SK-N-SH (cell line): Measurements from ENCODE around the gene MGAT4B. TPM values are rescaled to one million over a fixed set of nuclear protein-coding genes. Genes with fewer than 3 reads are reported as not detected.

Experiments used
- CTCF ChIA-PET: fragments of 300-600, 350-600 bp; formaldehyde crosslinking; extraction: SDS; loops from one replicate; lab custom pipeline; 2021; lab: Yijun Ruan, JAX
- POLR2A ChIA-PET: fragments of 350-600 bp; sonication (Branson Sonifier 250); formaldehyde crosslinking; extraction: SDS; loops from one replicate; lab custom pipeline; 2020; ENCODE audit warnings: antibody characterized with exemption, inconsistent platforms; lab: Yijun Ruan, JAX
- DNase-seq: peaks from one replicate; pipeline ENCODE4 v3.0.0; 2012
- H2AFZ ChIP-seq: fragments of 200-600 bp; sonication (generic); 2 replicates; pipeline ENCODE4 v1.8.1; 2016; ENCODE audit warnings: antibody characterized with exemption, mild to moderate bottlenecking, low read depth
- H3F3A ChIP-seq: fragments of 200-600 bp; sonication (generic); replicated peaks from 2 replicates; pipeline ENCODE3; 2016; ENCODE audit warnings: antibody characterized with exemption, mild to moderate bottlenecking; ENCODE audit not compliant: insufficient read depth
- H3K27ac ChIP-seq, 2 experiments: fragments of 200-500 bp in 1 of 2; fragments of 200-600 bp in 1 of 2; sonication (Bioruptor generic) in 1 of 2; sonication (generic), shearing (Covaris generic) in 1 of 2; 2 replicates each; pipeline versions ENCODE4 v1.5.1 to v1.6.1; 2014 to 2016; ENCODE audit warnings: low read depth in 2 of 2, inconsistent platforms in 1 of 2, low read length in 1 of 2, mild to moderate bottlenecking in 1 of 2, mixed read lengths in 1 of 2
- H3K27me3 ChIP-seq: fragments of 200-600 bp; sonication (generic), shearing (Covaris generic); 2 replicates; pipeline ENCODE4 v1.6.1; 2016; ENCODE audit warnings: mixed run types; ENCODE audit not compliant: insufficient read depth
- H3K36me3 ChIP-seq, 2 experiments: fragments of 200-500 bp in 1 of 2; fragments of 200-600 bp in 1 of 2; sonication (Bioruptor generic) in 1 of 2; sonication (generic) in 1 of 2; replicated peaks in 1 of 2; 2 replicates each; pipeline versions ENCODE3 to v1.5.1; 2014 to 2016; ENCODE audit warnings: low read length in 1 of 2, mild to moderate bottlenecking in 1 of 2; ENCODE audit not compliant: insufficient read depth in 2 of 2, control insufficient read depth in 1 of 2
- H3K4me1 ChIP-seq, 2 experiments: fragments of 200-500 bp in 1 of 2; fragments of 200-600 bp in 1 of 2; sonication (Bioruptor generic) in 1 of 2; sonication (generic), shearing (Covaris generic) in 1 of 2; 2 replicates each; pipeline versions ENCODE4 v1.5.1 to v1.6.1; 2014 to 2016; ENCODE audit warnings: low read depth in 1 of 2, low read length in 1 of 2, mixed run types in 1 of 2; ENCODE audit not compliant: insufficient read depth in 2 of 2, control insufficient read depth in 1 of 2
- H3K4me2 ChIP-seq: fragments of 200-600 bp; sonication (generic), shearing (Covaris generic); 2 replicates; pipeline ENCODE4 v1.6.1; 2017; ENCODE audit warnings: mixed run types
- H3K4me3 ChIP-seq, 2 experiments: fragments of 200-500 bp in 1 of 2; fragments of 200-600 bp in 1 of 2; sonication (Bioruptor generic) in 1 of 2; sonication (generic), shearing (Covaris generic) in 1 of 2; 2 replicates each; pipeline versions ENCODE4 v1.5.1 to v1.8.1; 2014 to 2016; ENCODE audit warnings: low read depth in 2 of 2, inconsistent platforms in 1 of 2, low read length in 1 of 2, mild to moderate bottlenecking in 1 of 2, mixed read lengths in 1 of 2, moderate library complexity in 1 of 2
- H3K79me2 ChIP-seq: fragments of 200-600 bp; sonication (generic); 2 replicates; pipeline ENCODE4 v1.8.1; 2017; ENCODE audit warnings: mild to moderate bottlenecking; ENCODE audit not compliant: insufficient read depth
- H3K9ac ChIP-seq: fragments of 200-600 bp; sonication (generic); 2 replicates; pipeline ENCODE4 v1.6.1; 2017; ENCODE audit warnings: mixed run types
- H3K9me2 ChIP-seq: fragments of 200-600 bp; sonication (generic); 2 replicates; pipeline ENCODE4 v1.6.1; 2017; ENCODE audit warnings: mixed run types
- H3K9me3 ChIP-seq: fragments of 200-600 bp; sonication (generic); 2 replicates; pipeline ENCODE4 v1.6.1; 2017; ENCODE audit warnings: mixed run types, mild to moderate bottlenecking, moderate library complexity
- H4K20me1 ChIP-seq: fragments of 200-600 bp; sonication (generic); 2 replicates; pipeline ENCODE4 v1.6.1; 2017; ENCODE audit warnings: mild to moderate bottlenecking, mixed run types; ENCODE audit not compliant: insufficient read depth
- CTCF ChIP-seq: fragments of 200-600 bp; sonication (generic); IDR thresholded peaks from 2 replicates; pipeline ENCODE4 v1.6.1; 2017; ENCODE audit warnings: antibody characterized with exemption, mild to moderate bottlenecking, moderate library complexity
- EP300 ChIP-seq, 2 experiments: IDR thresholded peaks; 2 replicates each; pipeline versions ENCODE4 v1.4.0 to v1.6.1; 2012; ENCODE audit warnings: borderline replicate concordance in 1 of 2, low read depth in 1 of 2, low read length in 1 of 2
- FOXJ3 ChIP-seq: sonication (generic); formaldehyde crosslinking; IDR thresholded peaks from 2 replicates; pipeline ENCODE4 v1.5.1; 2020; ENCODE audit warnings: mild to moderate bottlenecking, missing genetic modification reagents
- GABPA ChIP-seq: IDR thresholded peaks from 2 replicates; pipeline ENCODE4 v1.4.0; 2012; ENCODE audit warnings: low read depth, mild to moderate bottlenecking
- GATA2 ChIP-seq: sonication (generic); formaldehyde crosslinking; IDR thresholded peaks from 2 replicates; pipeline ENCODE4 v1.5.0; 2020; ENCODE audit warnings: mild to moderate bottlenecking, missing genetic modification reagents
- MAX ChIP-seq: IDR thresholded peaks from 2 replicates; pipeline ENCODE4 v1.4.0; 2012; ENCODE audit warnings: low read depth
- MXI1 ChIP-seq: IDR thresholded peaks from 2 replicates; pipeline ENCODE4 v1.6.1; 2012; ENCODE audit warnings: mild to moderate bottlenecking, low read depth, low read length, improper control_type of control experiment
- NFIC ChIP-seq: IDR thresholded peaks from 2 replicates; pipeline ENCODE4 v1.4.0; 2012; ENCODE audit warnings: borderline replicate concordance
- NRF1 ChIP-seq: IDR thresholded peaks from 2 replicates; pipeline ENCODE4 v1.6.1; 2012; ENCODE audit warnings: low read depth, mild to moderate bottlenecking, low read length
- RCOR1 ChIP-seq: fragments of 150-350 bp; IDR thresholded peaks from 2 replicates; pipeline ENCODE4 v1.6.1; 2017; ENCODE audit warnings: antibody characterized with exemption, low read length
- RFX5 ChIP-seq: IDR thresholded peaks from 2 replicates; pipeline ENCODE4 v1.6.1; 2012; ENCODE audit warnings: mild to moderate bottlenecking, improper control_type of control experiment, low read length
- SMC3 ChIP-seq: IDR thresholded peaks from 2 replicates; pipeline ENCODE4 v1.6.1; 2012; ENCODE audit warnings: low read depth, low read length, improper control_type of control experiment
- TCF12 ChIP-seq: IDR thresholded peaks from 2 replicates; pipeline ENCODE4 v1.4.0; 2012
- TEAD4 ChIP-seq: IDR thresholded peaks from 2 replicates; pipeline ENCODE4 v1.4.0; 2012; ENCODE audit warnings: mild to moderate bottlenecking, borderline replicate concordance; ENCODE audit not compliant: insufficient read depth
- USF1 ChIP-seq: IDR thresholded peaks from 2 replicates; pipeline ENCODE4 v1.4.0; 2012; ENCODE audit warnings: low read depth, borderline replicate concordance
- YY1 ChIP-seq: IDR thresholded peaks from 2 replicates; pipeline ENCODE4 v1.4.0; 2012; ENCODE audit warnings: low read depth, mild to moderate bottlenecking
- WGBS: methylation state at CpG from one replicate; pipeline ENCODE4 v1.1.6; 2017; ENCODE audit warnings: low lambda C conversion rate; 5-methylcytosine and 5-hydroxymethylcytosine counted together
- polyA plus RNA-seq, 3 experiments: library from polyadenylated mRNA; depleted of rRNA; stranded (reverse); fragments of >200 nt; gene quantifications; 2 replicates each; pipeline ENCODE4 v1.2.3, GENCODE V29; 2012

MGAT4B gene
- polyA plus RNA-seq, 1 of the 3 experiments (the other 2 are of a cell fraction), result 190 TPM

GRCh38 chr5:179820127-179820482 is 13.4 kb upstream of the MGAT4B start:
- CTCF ChIA-PET, result interaction anchor here (0.6 to 1.7 kb wide), 4 partner anchors 9 to 47 kb away, joined by 3 to 5 read pairs (median 4); no protein-coding TSS in a partner anchor
- 41% methylated on average over 6 of the region's 12 CpGs for WGBS

GRCh38 chr5:179819296-179820126 is 12.8 kb upstream of the MGAT4B start:
- Histone ChIP-seq H3K9ac (peak overlapping the region; percentile 97), H4K20me1 (peaks cover 35% of the 10 kb centered on the region), H3K4me3 (no peak overlapping the region; a peak in 1 of 4 replicates), H3F3A (peaks cover 11% of the 10 kb centered on the region), H3K36me3 (peaks cover 19 to 20% of the 10 kb centered on the region in 2 experiments)
- no peak; the same call in 1 of the 2 replicates for TF ChIP-seq FOXJ3 (CRISPR knock-in tag)
- TF ChIP-seq MXI1, result no peak
- TF ChIP-seq MAX, result peak; percentile 92
- TF ChIP-seq SMC3, result no peak
- no peak for TF ChIP-seq RCOR1
- no peak for TF ChIP-seq YY1
- TF ChIP-seq EP300 (IDR thresholded peaks at IDR 0.05; ENCODE audit: borderline replicate concordance in 1 of 2, low read depth in 1 of 2, low read length in 1 of 2), result no peak
- peak; percentile 45; the same call in 1 of the 2 replicates for TF ChIP-seq USF1
- no peak for TF ChIP-seq RFX5
- no peak for TF ChIP-seq CTCF
- no peak for TF ChIP-seq GATA2
- TF ChIP-seq, all 33 proteins: peak for 2
- Histone ChIP-seq H3K27ac (peak overlapping the region; percentile 84 to 94), H2AFZ (no peak overlapping the region), H3K9me3 (no peaks in the 10 kb centered on the region), H3K27me3 (no peaks in the 10 kb centered on the region), H3K4me1 (peaks cover 22 to 39% of the 10 kb centered on the region in 2 experiments), H3K9me2 (no peaks in the 10 kb centered on the region), H3K4me2 (peak overlapping the region; percentile 75), H3K79me2 (peaks cover 43% of the 10 kb centered on the region)
- ChIA-PET CTCF (interaction anchor here (1.4 to 1.6 kb wide), 2 partner anchors 8 to 20 kb away, joined by 3 to 4 read pairs; no protein-coding TSS in a partner anchor), POLR2A (interaction anchor here (1.7 kb wide), 1 partner anchor 22 kb away, joined by 4 read pairs; no protein-coding TSS in a partner anchor)
- peak; percentile 59 for DNase-seq
- WGBS, result 49% methylated on average over 13 of the region's 26 CpGs

More at GRCh38 chr5:179820127-179820482, 13.4 kb upstream of the MGAT4B start:
- Histone ChIP-seq H3K4me1 (peaks cover 22 to 39% of the 10 kb centered on the region in 2 experiments), H3K9me3 (no peaks in the 10 kb centered on the region), H3K79me2 (peaks cover 49% of the 10 kb centered on the region), H3K9me2 (no peaks in the 10 kb centered on the region), H3K4me3 (peak overlapping the region; percentile 97; a peak in 3 of 4 replicates), H2AFZ (0 out of 2 replicates have a peak overlapping the region, but pooled peaks have one; percentile 49), H3F3A (peaks cover 11% of the 10 kb centered on the region), H3K9ac (peak overlapping the region; percentile 97), H4K20me1 (peaks cover 41% of the 10 kb centered on the region), H3K27me3 (no peaks in the 10 kb centered on the region), H3K36me3 (peaks cover 25 to 26% of the 10 kb centered on the region in 2 experiments), H3K27ac (peak overlapping the region; percentile 84 to 94), H3K4me2 (peak overlapping the region; percentile 75)
- POLR2A ChIA-PET, result interaction anchor here (0.7 to 1.7 kb wide), 3 partner anchors 14 to 87 kb away, joined by 3 to 4 read pairs (median 4); partner anchors contain the start of gene MAML1
- no peak for DNase-seq
- no peak for TF ChIP-seq TCF12
- TF ChIP-seq GABPA, result no peak
- TF ChIP-seq NFIC, result no peak
- no peak for TF ChIP-seq GATA2
- no peak for TF ChIP-seq NRF1
- no peak for TF ChIP-seq USF1
- no peak for TF ChIP-seq TEAD4
